GM12872 (cell line): Measurements from ENCODE around the gene STRN.

ENCODE experiments used
- TF ChIP-seq, protein P1 (sequence below): IDR thresholded peaks from 3 replicates; pipeline ENCODE4 v1.5.1; 2011; ENCODE audit warnings: low read depth, mild to moderate bottlenecking, low read length, moderate library complexity; ENCODE audit not compliant: insufficient read depth

Gene STRN

DNA sequence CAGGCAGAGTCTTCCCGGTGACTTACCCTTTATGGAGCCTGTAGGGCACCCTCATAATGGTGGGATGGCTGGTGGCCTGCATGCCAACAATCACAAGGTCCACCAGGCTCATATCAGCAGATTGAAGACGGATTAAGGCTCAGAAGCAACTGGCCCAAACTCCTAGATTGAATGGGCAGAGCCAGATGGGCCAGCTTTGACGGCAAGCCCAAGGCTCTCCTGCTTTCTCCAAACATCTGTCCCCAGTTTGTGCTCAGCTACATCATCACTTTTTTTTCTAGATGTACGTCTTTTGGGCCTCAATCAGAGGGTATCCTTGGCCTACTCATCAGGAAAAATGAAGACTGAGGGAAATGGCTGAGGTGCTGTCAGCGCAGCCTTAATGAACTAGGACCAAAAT lies 155.3 kb downstream of the STRN start:
- TF ChIP-seq, protein P1, sequence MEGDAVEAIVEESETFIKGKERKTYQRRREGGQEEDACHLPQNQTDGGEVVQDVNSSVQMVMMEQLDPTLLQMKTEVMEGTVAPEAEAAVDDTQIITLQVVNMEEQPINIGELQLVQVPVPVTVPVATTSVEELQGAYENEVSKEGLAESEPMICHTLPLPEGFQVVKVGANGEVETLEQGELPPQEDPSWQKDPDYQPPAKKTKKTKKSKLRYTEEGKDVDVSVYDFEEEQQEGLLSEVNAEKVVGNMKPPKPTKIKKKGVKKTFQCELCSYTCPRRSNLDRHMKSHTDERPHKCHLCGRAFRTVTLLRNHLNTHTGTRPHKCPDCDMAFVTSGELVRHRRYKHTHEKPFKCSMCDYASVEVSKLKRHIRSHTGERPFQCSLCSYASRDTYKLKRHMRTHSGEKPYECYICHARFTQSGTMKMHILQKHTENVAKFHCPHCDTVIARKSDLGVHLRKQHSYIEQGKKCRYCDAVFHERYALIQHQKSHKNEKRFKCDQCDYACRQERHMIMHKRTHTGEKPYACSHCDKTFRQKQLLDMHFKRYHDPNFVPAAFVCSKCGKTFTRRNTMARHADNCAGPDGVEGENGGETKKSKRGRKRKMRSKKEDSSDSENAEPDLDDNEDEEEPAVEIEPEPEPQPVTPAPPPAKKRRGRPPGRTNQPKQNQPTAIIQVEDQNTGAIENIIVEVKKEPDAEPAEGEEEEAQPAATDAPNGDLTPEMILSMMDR = no peak

DNA sequence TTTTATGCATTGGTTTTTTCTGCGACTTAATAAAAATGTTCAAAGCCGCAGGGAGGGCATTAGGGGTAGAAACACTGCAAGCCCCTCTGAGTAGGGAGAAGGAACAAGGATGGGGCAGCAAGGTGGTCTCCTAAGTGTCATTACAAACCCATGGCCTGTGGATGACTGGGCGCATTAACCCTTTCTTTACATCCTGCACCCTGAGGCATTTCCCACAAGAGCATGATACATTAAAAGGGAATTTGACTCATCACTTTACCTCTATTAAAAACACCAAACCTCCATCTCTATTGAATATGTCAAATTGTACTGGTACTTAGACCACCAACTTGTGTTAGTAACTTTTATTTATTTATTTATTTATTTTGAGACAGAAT lies 157.3 kb downstream of the STRN start:
- TF ChIP-seq, protein P1 = no peak

DNA sequence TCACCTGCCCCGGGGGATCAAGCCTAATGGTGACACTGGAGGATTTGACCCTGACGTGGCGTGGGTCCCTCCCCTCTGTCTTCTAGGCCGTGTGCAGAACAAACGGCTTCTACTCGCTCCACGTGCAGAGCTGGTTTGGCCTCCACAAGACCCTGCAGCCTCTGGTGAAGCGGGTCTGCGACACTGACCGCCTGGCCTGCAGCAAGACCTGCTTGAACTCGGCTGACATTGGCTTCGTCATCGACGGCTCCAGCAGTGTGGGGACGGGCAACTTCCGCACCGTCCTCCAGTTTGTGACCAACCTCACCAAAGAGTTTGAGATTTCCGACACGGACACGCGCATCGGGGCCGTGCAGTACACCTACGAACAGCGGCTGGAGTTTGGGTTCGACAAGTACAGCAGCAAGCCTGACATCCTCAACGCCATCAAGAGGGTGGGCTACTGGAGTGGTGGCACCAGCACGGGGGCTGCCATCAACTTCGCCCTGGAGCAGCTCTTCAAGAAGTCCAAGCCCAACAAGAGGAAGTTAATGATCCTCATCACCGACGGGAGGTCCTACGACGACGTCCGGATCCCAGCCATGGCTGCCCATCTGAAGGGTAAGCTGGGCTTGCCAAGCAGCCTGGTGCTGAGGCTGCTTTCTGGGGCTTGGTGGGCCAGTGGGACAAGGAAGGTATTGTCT lies 157.8 kb downstream of the STRN start:
- TF ChIP-seq, protein P1 = no peak

DNA sequence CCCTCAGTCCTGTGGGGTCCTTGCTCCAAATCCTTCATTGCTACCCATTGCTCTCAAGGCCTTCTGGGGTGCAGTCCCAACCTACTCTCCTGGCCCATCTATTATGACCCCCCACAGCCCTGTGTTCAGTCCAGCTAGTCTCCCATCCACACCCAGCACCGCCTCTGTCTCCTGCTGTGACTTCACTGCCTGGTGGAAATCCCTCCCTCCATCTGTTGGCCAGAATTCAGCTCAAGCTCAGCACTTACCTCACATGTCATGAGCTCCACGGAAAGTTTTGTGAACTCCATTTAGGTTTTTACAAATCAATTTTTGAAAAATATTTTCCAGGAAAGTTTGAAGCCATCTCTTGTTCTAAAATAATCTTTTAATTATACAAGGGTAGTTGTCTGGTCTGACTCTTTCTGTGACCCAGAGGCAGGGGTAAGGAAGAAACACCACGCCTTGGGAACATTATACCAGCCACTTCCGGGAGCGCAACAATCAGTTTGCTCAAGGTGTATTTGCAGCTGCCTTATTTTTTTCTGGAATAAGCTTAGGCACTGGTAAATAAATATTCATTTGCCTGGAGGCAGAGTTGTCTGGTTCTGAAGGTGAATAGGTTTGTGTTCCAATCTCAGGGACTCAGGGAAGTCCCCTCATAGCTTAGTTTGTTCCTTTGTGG lies 159.0 kb downstream of the STRN start:
- TF ChIP-seq, protein P1 = no peak

DNA sequence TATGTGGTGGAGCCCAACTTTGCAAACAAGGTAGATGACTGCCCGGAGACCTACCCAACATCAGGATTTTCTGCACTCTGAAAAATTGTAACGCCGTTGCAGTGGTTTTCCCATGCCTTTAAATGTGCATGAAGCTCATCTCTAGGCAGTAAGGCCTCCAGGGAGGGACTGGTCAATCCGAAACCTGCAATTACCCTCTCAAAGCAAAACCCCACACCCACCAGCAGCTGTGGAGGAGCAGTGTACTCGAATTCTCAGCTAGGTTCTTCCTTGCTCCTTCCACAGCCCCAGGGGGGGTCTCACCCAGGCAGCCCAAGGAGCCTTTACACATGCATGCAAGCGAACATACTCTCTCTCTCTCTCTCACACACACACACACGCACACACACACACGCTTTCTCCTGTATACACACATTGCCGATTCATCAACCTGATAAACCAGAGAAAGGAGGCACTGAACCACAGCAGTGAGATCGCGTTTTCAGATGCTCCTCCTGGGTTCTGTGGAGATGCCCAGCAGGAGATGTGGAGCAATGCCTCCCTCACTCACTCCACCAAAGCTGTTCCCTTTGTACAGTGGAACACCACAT lies 160.6 kb downstream of the STRN start:
- TF ChIP-seq, protein P1 = no peak

DNA sequence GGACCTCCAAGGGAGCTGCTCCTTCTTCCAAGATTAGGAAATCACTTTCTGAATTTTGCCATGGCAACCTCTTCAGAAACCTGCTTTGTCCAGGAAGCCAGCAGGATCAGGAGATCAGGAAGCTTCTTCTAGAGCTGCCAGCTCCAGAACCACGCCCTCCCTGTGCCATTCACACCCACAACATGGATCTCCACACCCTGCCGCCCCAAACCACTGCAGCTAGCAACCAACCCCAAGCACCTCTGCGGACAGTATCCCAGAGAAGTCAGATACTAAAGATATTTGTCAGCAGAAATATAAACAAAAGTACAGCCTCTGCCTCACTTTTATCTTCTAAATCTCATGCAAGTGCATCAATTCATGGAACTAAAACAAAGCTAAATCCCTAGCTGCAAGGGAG lies 163.4 kb downstream of the STRN start:
- TF ChIP-seq, protein P1 = no peak

DNA sequence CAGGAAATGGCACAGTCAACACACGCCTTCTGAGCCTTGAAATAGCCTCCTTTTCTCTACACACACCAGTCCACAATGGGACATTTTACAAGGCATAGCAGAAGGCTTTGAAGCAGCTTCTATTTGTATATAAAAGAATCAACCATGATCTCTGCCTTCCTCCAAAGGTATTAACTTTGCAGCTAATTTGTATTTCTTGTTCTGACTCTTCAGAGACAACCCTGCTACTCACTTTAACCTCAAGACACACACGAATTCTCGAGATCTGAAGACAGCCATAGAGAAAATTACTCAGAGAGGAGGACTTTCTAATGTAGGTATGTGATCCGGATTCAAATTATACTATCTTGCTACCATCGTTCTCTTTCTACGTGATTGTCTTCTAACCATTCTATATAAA lies 165.2 kb downstream of the STRN start:
- TF ChIP-seq, protein P1 = no peak
